Panc1 (cell line): ENCODE results near the gene ZNF714.

Experiments used
- CTCF ChIP-seq: fragments of 450-650 bp; IDR thresholded peaks from 2 replicates; pipeline ENCODE4 v1.5.1; 2017; ENCODE audit warnings: mild to moderate bottlenecking
- POLR2AphosphoS5 ChIP-seq: IDR thresholded peaks from 2 replicates; pipeline ENCODE4 v1.6.1; 2012; ENCODE audit warnings: mild to moderate bottlenecking, low read depth, low read length, moderate library complexity

GRCh38 chr19:21147540-21147939 is 65.5 kb downstream of the ZNF714 start:
- TF ChIP-seq CTCF, result no peak
- no peak for TF ChIP-seq POLR2AphosphoS5
